ENCODE results near the gene ZDHHC5.

ZDHHC5 gene

DNA sequence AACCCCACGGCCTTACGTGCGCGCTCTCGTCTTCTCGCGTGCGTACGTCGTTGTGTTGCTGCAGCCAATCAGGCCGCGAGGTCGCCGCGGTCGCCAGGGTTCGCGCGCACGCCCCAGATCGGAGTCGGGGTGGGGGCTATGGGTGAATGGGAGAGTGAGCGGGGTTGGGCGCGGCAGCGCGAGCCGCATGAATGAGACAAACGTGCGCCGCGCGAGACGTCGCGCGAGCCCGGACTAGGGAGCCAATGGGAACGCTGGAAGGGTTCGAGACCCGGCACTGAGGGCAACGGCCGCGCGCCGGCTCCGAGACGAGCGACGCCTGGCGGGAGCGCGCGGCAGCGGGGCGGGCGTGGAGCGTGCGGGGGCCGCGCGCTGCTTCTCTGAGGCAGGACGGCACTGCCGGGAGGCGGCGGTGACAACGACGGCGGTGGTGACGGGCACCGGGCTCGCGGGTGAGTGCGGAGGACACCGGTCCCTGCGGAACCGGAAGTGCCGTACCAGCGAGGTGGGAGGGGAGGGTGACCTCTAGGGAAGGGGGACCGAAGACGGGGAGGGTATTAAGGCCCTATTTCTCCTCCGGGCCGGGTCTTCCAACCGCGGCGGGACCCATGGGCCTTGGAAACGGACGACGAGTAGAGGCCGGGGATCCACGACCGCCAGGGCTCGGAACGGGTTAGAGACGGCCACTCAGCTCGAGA lies at the start of gene ZDHHC5:
Gene ZDHHC5 (plus strand): TSS at position 379 of the 698 bp plus-strand sequence. CDS start 4,977 bp downstream, outside the sequence.
- Mint-ChIP-seq H3K9me3 (no peaks in the 10 kb centered on the region), H3K27me3 (ENCODE audit: low read depth) (no peaks in the 10 kb centered on the region), H3K4me3 (peak within 1 kb of the TSS; percentile 89), H3K36me3 (ENCODE audit: low read depth) (peaks cover 9% of the 10 kb centered on the region), H3K27ac (peak within 1 kb of the TSS; percentile 98), H3K4me1 (ENCODE audit: low read depth) (peaks cover 19% of the 10 kb centered on the region)
- peak; percentile 100 for DNase-seq (ENCODE audit: low spot score)

DNA sequence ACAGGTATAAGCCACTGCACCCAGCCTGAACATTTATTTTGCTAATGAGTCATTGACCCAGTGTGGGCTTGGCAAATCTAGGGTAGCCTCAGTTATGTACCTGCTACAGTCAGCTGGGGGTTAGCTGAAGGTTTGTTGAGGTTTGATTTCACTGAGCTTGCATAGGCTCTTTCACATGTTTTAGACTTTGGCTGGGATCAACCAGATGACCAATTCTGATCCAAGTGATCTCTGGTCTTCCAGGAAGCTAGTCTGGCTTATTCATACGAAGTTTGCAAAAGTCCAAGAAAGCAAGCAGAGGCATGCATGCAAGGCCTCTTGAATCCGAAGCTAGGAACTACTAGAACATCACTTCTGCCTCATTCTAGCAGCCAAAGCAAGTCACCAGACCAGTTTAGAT lies 49.5 kb upstream of the ZDHHC5 start:
- Mint-ChIP-seq H3K36me3 (ENCODE audit: low read depth) (no peaks in the 10 kb centered on the region), H3K27ac (no peak overlapping the region), H3K27me3 (ENCODE audit: low read depth) (no peaks in the 10 kb centered on the region), H3K4me3 (no peak overlapping the region), H3K4me1 (ENCODE audit: low read depth) (no peaks in the 10 kb centered on the region), H3K9me3 (peaks cover 15% of the 10 kb centered on the region)
- no peak for DNase-seq (ENCODE audit: low spot score)

DNA sequence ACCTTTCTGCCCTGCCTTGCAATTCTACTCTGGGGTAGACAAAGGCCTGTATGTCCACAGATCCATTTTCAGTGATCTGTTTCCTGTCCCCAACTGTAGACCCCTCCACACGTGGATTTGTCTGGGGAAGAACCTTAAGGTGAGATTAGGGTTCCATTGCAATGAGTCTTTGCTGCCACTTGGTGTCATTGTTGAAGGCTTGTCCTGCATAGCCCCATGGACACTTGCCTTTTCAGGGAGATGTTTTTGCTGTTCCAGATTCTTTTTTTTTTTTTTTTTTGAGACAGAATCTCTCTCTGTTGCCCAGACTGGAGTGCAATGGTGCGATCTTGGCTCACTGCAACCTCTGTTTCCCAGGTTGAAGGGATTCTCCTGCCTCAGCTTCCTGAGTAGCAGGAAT lies 48.6 kb upstream of the ZDHHC5 start:
- no peaks in the 10 kb centered on the region for H3K27me3 Mint-ChIP-seq (ENCODE audit: low read depth)
- DNase-seq (ENCODE audit: low spot score): no peak
- H3K4me3 Mint-ChIP-seq: no peak overlapping the region
- no peaks in the 10 kb centered on the region for H3K36me3 Mint-ChIP-seq (ENCODE audit: low read depth)
- no peak overlapping the region for H3K27ac Mint-ChIP-seq
- H3K4me1 Mint-ChIP-seq (ENCODE audit: low read depth): no peaks in the 10 kb centered on the region
- H3K9me3 Mint-ChIP-seq: peaks cover 15% of the 10 kb centered on the region

DNA sequence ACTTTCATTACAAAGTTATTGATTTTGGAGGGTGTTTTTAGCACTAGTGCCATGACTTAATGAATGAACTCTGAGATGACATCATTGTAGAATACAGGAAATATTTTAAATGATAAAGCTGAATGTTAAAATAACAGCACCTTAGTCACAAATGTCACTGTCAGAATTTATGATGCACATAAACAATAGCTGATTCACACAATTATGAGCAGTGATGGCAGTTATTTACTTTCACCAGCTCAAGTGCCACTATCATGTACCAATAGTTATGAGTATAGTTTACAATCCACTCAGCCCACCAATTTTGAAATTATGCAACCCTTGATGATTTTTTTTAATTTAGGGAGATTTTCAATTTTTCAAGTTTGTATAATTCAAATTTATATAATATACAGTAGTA lies 47.4 kb upstream of the ZDHHC5 start:
- H3K4me3 Mint-ChIP-seq: no peak overlapping the region
- H3K27ac Mint-ChIP-seq: no peak overlapping the region
- peaks cover 15% of the 10 kb centered on the region for H3K9me3 Mint-ChIP-seq

DNA sequence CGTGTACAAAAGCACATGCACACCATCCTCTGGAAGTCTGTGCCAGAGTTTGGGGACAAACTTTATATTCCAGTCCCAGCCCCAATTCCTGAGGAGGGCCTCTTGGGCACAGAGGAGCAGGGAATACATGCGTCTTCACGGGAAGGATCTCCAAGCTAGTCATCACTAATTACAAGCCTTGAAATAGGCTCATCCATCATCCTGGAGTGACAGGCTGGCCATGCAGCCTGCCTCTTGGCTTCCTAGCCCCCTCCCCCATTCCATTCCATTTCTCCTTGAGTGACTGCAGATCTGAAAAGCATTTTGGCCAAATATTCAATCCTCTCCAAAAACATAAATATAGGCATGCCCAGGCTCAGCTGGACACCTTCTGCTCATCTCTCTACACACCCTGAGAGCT lies 45.7 kb upstream of the ZDHHC5 start:
- H3K9me3 Mint-ChIP-seq: peaks cover 15% of the 10 kb centered on the region
- H3K27ac Mint-ChIP-seq: no peak overlapping the region
- no peak for DNase-seq (ENCODE audit: low spot score)
- H3K36me3 Mint-ChIP-seq (ENCODE audit: low read depth): no peaks in the 10 kb centered on the region
- H3K4me1 Mint-ChIP-seq (ENCODE audit: low read depth): no peaks in the 10 kb centered on the region
- no peaks in the 10 kb centered on the region for H3K27me3 Mint-ChIP-seq (ENCODE audit: low read depth)
- no peak overlapping the region for H3K4me3 Mint-ChIP-seq

More for the DNA sequence above, 47.4 kb upstream of the ZDHHC5 start:
- Mint-ChIP-seq H3K27me3 (ENCODE audit: low read depth) (no peaks in the 10 kb centered on the region), H3K4me1 (ENCODE audit: low read depth) (no peaks in the 10 kb centered on the region), H3K36me3 (ENCODE audit: low read depth) (no peaks in the 10 kb centered on the region)
- no peak for DNase-seq (ENCODE audit: low spot score)

DNA sequence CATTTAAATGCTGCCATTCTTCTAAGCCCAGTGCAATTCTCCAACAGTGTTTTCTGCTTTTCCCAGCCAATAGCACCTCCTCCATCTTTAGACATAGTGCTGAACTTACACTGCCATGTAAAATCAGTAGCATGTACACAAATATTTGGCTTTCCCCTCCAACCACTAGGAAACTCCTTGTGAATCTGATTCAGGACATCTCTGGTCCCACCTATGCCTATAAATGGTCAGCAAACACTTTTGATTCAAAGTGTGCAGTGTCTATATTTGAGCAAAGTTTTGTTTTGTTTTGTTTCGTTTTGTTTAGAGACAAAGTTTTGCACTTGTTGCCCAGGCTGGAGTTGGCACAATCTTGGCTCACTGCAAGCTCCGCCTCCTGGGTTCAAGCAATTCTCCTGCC lies 43.0 kb upstream of the ZDHHC5 start:
- Mint-ChIP-seq H3K27ac (no peak overlapping the region), H3K36me3 (ENCODE audit: low read depth) (no peaks in the 10 kb centered on the region), H3K27me3 (ENCODE audit: low read depth) (peaks cover 2% of the 10 kb centered on the region), H3K4me1 (ENCODE audit: low read depth) (no peaks in the 10 kb centered on the region), H3K9me3 (peaks cover 10% of the 10 kb centered on the region), H3K4me3 (no peak overlapping the region)
- no peak for DNase-seq (ENCODE audit: low spot score)

GRCh38 chr11:57626895-57627294 lies 41.0 kb upstream of the ZDHHC5 start:
- DNase-seq (ENCODE audit: low spot score): no peak
- no peak overlapping the region for H3K4me3 Mint-ChIP-seq
- no peak overlapping the region for H3K27ac Mint-ChIP-seq
- no peaks in the 10 kb centered on the region for H3K9me3 Mint-ChIP-seq
- H3K4me1 Mint-ChIP-seq (ENCODE audit: low read depth): no peaks in the 10 kb centered on the region
- H3K27me3 Mint-ChIP-seq (ENCODE audit: low read depth): peaks cover 9% of the 10 kb centered on the region
- H3K36me3 Mint-ChIP-seq (ENCODE audit: low read depth): no peaks in the 10 kb centered on the region

GRCh38 chr11:57630171-57630570 lies 37.7 kb upstream of the ZDHHC5 start:
- peaks cover 24% of the 10 kb centered on the region for H3K27me3 Mint-ChIP-seq (ENCODE audit: low read depth)
- H3K36me3 Mint-ChIP-seq (ENCODE audit: low read depth): no peaks in the 10 kb centered on the region
- H3K27ac Mint-ChIP-seq: no peak overlapping the region
- H3K9me3 Mint-ChIP-seq: no peaks in the 10 kb centered on the region
- no peak overlapping the region for H3K4me3 Mint-ChIP-seq
- no peaks in the 10 kb centered on the region for H3K4me1 Mint-ChIP-seq (ENCODE audit: low read depth)
- DNase-seq (ENCODE audit: low spot score): no peak

DNA sequence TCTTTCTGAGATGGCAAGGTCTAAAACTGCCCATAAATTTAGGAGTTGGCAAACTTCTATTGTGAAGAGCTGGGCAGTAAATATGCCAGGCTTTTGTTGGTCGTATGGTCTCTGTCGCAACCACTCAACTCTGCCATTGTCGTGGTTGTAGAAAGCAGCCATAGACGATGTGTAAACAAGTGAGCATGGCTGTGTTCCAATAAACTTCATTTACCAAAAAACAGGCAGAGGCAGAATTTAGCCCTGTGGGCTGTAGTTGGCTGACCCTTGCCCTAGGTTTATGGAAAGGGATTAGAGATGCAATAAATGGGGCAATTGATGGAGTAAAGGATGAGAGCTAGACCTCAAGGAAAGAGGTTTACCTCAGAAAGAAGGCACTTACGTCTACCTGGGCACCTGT lies 35.8 kb upstream of the ZDHHC5 start:
- Mint-ChIP-seq H3K9me3 (no peaks in the 10 kb centered on the region), H3K27me3 (ENCODE audit: low read depth) (peaks cover 29% of the 10 kb centered on the region), H3K36me3 (ENCODE audit: low read depth) (no peaks in the 10 kb centered on the region), H3K27ac (no peak overlapping the region), H3K4me1 (ENCODE audit: low read depth) (no peaks in the 10 kb centered on the region), H3K4me3 (no peak overlapping the region)
- no peak for DNase-seq (ENCODE audit: low spot score)

DNA sequence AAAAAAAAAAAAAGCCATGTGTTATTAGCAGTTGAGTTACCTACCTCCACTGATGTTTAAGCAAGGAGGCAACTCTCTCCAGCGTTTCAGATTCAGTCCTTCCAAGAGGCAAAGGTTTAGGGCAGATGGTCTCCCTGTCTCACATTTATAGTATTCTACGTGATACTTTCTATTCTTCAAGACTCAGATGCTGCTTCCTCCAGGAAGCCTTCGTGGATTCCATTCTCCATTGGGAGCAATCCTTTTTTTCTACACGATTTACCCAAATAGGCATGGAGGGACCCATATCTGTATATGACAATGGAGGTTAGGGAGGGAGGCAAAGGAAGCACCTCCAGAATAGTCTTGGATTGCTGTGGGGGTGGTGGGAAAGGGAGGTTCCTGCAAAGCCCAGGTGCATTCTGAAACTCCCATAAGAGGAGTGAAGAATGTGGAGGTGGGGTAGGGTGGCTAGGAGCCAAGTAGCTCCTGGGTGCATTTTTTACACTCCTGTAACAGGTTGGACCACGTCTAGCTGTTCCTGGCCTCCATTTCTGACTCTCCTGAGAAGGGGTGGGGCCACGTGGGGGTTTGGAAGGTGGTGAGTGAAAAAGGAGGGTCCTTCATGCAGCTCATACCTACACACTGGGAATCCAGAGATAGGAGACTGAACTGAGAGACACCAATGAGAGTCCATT lies 34.4 kb upstream of the ZDHHC5 start:
- Mint-ChIP-seq H3K27ac (no peak overlapping the region), H3K9me3 (no peaks in the 10 kb centered on the region), H3K27me3 (ENCODE audit: low read depth) (peaks cover 35% of the 10 kb centered on the region), H3K4me1 (ENCODE audit: low read depth) (peaks cover 4% of the 10 kb centered on the region), H3K36me3 (ENCODE audit: low read depth) (no peaks in the 10 kb centered on the region), H3K4me3 (no peak overlapping the region)
- no peak for DNase-seq (ENCODE audit: low spot score)

DNA sequence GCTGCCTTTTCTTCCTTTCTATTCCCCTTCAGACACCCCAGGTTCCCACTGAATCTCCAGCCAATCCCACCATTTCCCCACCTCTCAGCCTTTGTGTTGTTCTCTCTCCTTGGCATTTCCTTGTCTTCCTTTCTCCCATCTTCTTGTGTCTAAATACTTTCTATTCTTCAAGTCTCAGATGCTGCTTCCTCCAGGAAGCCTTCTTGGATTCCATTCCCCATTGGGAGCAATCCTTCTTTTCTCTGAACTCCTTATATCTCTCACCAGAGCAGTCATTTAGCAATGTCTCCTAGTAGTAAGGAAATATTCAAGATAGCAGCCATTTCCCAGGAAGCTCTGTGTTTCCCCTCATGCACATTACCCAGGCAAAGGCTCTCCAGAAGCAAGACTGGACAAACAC lies 33.6 kb upstream of the ZDHHC5 start:
- Mint-ChIP-seq H3K27me3 (ENCODE audit: low read depth) (peaks cover 37% of the 10 kb centered on the region), H3K4me3 (no peak overlapping the region), H3K9me3 (no peaks in the 10 kb centered on the region), H3K36me3 (ENCODE audit: low read depth) (no peaks in the 10 kb centered on the region), H3K4me1 (ENCODE audit: low read depth) (peaks cover 10% of the 10 kb centered on the region), H3K27ac (no peak overlapping the region)
- no peak for DNase-seq (ENCODE audit: low spot score)

- Mint-ChIP-seq H3K27me3 (ENCODE audit: low read depth) (peaks cover 37% of the 10 kb centered on the region), H3K27ac (no peak overlapping the region), H3K36me3 (ENCODE audit: low read depth) (no peaks in the 10 kb centered on the region), H3K4me1 (ENCODE audit: low read depth) (peaks cover 10% of the 10 kb centered on the region), H3K9me3 (no peaks in the 10 kb centered on the region), H3K4me3 (no peak overlapping the region)
- DNase-seq (ENCODE audit: low spot score): no peak
Observed at GRCh38 chr11:57635246-57635645, 32.7 kb upstream of the ZDHHC5 start.

- Mint-ChIP-seq H3K27me3 (ENCODE audit: low read depth) (peaks cover 32% of the 10 kb centered on the region), H3K4me3 (peak overlapping the region; percentile 89), H3K27ac (peak overlapping the region; percentile 57)
Observed at GRCh38 chr11:57637626-57638004, 30.3 kb upstream of the ZDHHC5 start.

DNA sequence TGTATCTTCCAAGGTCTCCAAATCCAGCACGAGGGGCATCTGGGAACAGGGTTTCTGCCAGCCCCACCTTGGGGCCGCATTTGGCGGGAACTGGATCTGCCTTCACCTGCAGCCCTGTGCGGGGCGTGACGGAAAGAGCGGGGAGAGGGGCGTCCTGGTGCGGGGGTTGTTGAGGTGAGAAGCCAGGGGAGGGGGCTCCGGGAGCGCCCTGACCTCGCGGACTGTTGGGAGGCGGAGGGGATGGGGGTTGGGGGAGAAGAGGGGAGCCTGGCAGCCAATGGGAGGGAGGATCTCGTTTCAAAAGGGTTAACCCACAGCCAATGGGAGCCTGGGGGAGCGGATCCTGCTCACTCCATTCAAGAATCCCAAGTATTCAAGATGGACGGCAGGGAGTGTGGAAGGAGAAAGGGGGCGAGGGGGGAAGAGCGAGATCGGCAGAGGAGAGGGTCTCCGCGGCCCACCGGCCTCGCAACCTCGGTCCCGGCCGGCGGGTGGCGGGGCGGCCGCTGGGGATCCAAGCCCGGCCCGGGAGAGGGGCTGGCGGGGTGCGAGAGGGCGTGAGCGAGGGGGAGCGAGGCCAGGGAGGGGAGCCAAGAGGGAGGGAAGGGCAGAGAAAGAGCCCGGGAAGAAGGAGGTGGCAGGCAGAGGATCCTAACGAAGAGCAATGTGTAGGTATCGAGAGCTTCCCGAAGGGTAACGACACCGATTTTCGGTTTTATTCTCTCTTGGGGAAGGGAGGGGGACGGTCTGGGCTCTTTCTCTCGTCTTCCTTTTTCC lies 29.7 kb upstream of the ZDHHC5 start:
- Mint-ChIP-seq H3K4me3 (peak overlapping the region; percentile 89), H3K9me3 (no peaks in the 10 kb centered on the region), H3K4me1 (ENCODE audit: low read depth) (peaks cover 10% of the 10 kb centered on the region), H3K27me3 (ENCODE audit: low read depth) (peaks cover 35% of the 10 kb centered on the region), H3K36me3 (ENCODE audit: low read depth) (no peaks in the 10 kb centered on the region), H3K27ac (peak overlapping the region; percentile 86)
- DNase-seq (ENCODE audit: low spot score): no peak

More at GRCh38 chr11:57637626-57638004, 30.3 kb upstream of the ZDHHC5 start:
- Mint-ChIP-seq H3K4me1 (ENCODE audit: low read depth) (peaks cover 10% of the 10 kb centered on the region), H3K9me3 (no peaks in the 10 kb centered on the region), H3K36me3 (ENCODE audit: low read depth) (no peaks in the 10 kb centered on the region)
- DNase-seq (ENCODE audit: low spot score): no peak
